HepG2 (cell line): Measurements from ENCODE around the gene GABRR3. TPM values are rescaled to one million over a fixed set of nuclear protein-coding genes. Genes with fewer than 3 reads are reported as not detected.

Source experiments
- GABPB1 ChIP-seq: IDR thresholded peaks from 2 replicates; pipeline ENCODE4 v1.6.1; 2016; ENCODE audit warnings: mild to moderate bottlenecking, missing genetic modification reagents, moderate library complexity, missing compliant biosample characterization
- GATAD2A ChIP-seq: IDR thresholded peaks from 2 replicates; pipeline ENCODE4 v1.6.1; 2016
- GFI1 ChIP-seq: sonication (generic); formaldehyde crosslinking; IDR thresholded peaks from 2 replicates; pipeline ENCODE4 v1.5.0; 2020; ENCODE audit warnings: missing genetic modification reagents, mild to moderate bottlenecking, borderline replicate concordance
- HOMEZ ChIP-seq: IDR thresholded peaks from 2 replicates; pipeline ENCODE4 v1.6.1; 2016; ENCODE audit warnings: low read depth
- IRX3 ChIP-seq: sonication (generic); formaldehyde crosslinking; IDR thresholded peaks from 2 replicates; pipeline ENCODE4 v1.8.1; 2023; ENCODE audit warnings: mild to moderate bottlenecking, low read depth, missing genetic modification reagents, borderline replicate concordance
- MTERF4 ChIP-seq: sonication (generic); formaldehyde crosslinking; IDR thresholded peaks from 2 replicates; pipeline ENCODE4 v1.8.0; 2023; ENCODE audit warnings: mild to moderate bottlenecking, missing genetic modification reagents
- RXRA ChIP-seq: sonication (generic); formaldehyde crosslinking; IDR thresholded peaks from 2 replicates; pipeline ENCODE4 v1.5.1; 2020; ENCODE audit warnings: missing genetic modification reagents
- SAP130 ChIP-seq: IDR thresholded peaks from 2 replicates; pipeline ENCODE4 v1.6.1; 2016; ENCODE audit warnings: low read depth
- SP4 ChIP-seq: sonication (generic); formaldehyde crosslinking; IDR thresholded peaks from 2 replicates; pipeline ENCODE4 v1.8.1; 2023; ENCODE audit warnings: mild to moderate bottlenecking, missing genetic modification reagents
- ZFP36 ChIP-seq: fragments of 150-350 bp; IDR thresholded peaks from 2 replicates; pipeline ENCODE4 v1.6.1; 2018; ENCODE audit warnings: borderline replicate concordance, low read length, low read depth; ENCODE audit not compliant: partially characterized antibody
- ZNF225 ChIP-seq: sonication (generic); formaldehyde crosslinking; IDR thresholded peaks from 2 replicates; pipeline ENCODE4 v1.4.0; 2020; ENCODE audit warnings: mild to moderate bottlenecking, missing genetic modification reagents
- ZNF317 ChIP-seq: sonication (generic); formaldehyde crosslinking; IDR thresholded peaks from 2 replicates; pipeline ENCODE4 v1.5.0; 2020; ENCODE audit warnings: mild to moderate bottlenecking, missing genetic modification reagents
- ZNF318 ChIP-seq: sonication (generic); formaldehyde crosslinking; IDR thresholded peaks from 2 replicates; pipeline ENCODE4 v1.4.0; 2020; ENCODE audit warnings: mild to moderate bottlenecking, missing genetic modification reagents
- ZNF354B ChIP-seq: sonication (generic); formaldehyde crosslinking; IDR thresholded peaks from 2 replicates; pipeline ENCODE4 v1.8.0; 2022; ENCODE audit warnings: mild to moderate bottlenecking, missing genetic modification reagents
- ZNF446 ChIP-seq: sonication (generic); formaldehyde crosslinking; IDR thresholded peaks from 2 replicates; pipeline ENCODE4 v1.5.0; 2020; ENCODE audit warnings: mild to moderate bottlenecking, missing genetic modification reagents
- polyA plus RNA-seq, 8 experiments: library from polyadenylated mRNA; depleted of rRNA in 3 of 8; stranded (reverse) in 7 of 8; unstranded in 1 of 8; fragments of >200 nt; fragmentation: Illumina TruSeq in 4 of 8; extraction: Trizol in 4 of 8; gene quantifications; 2 replicates each; pipeline versions ENCODE4 v1.2.1 to v1.2.3, GENCODE V29; 2011 to 2016; ENCODE audit warnings: low read depth in 4 of 8, missing spikeins in 1 of 8, mixed read lengths in 1 of 8; ENCODE audit not compliant: insufficient read depth in 1 of 8
- total RNA-seq, 5 experiments: library from RNA; depleted of rRNA; stranded (reverse); fragments of >200 nt; fragmentation: Illumina TruSeq; extraction: Trizol; gene quantifications; 2 replicates each; pipeline ENCODE4 v1.2.3, GENCODE V29; 2016; ENCODE audit warnings: low read depth in 1 of 5

Gene GABRR3
- total and polyA plus RNA-seq, 2 of the 13 experiments (the other 11 are each of a cell fraction or from before 2014, with no cell fraction given), result 0.42 to 0.83 TPM

GRCh38 chr3:97971679-97972567, 63.2 kb downstream of the GABRR3 start, which contains the start of gene RIOX2 (continued):
- no peak for TF ChIP-seq ZNF318 (CRISPR knock-in tag)
- TF ChIP-seq ZNF317 (CRISPR knock-in tag), result peak; percentile 74; the same call in 1 of the 2 replicates
- TF ChIP-seq GABPB1 (CRISPR knock-in tag), result peak; percentile 66; the same call in 1 of the 2 replicates
- TF ChIP-seq ZNF225 (CRISPR knock-in tag), result peak; percentile 81
- TF ChIP-seq MTERF4, result no peak
- no peak for TF ChIP-seq IRX3 (CRISPR knock-in tag)
- TF ChIP-seq RXRA, result no peak
- TF ChIP-seq GATAD2A (CRISPR knock-in tag), result no peak; the same call in none of the 2 replicates
- peak; percentile 87 for TF ChIP-seq SAP130 (CRISPR knock-in tag)
- no peak for TF ChIP-seq ZNF354B (CRISPR knock-in tag)
- TF ChIP-seq GFI1 (CRISPR knock-in tag), result peak; percentile 77; the same call in 1 of the 2 replicates
- TF ChIP-seq HOMEZ (CRISPR knock-in tag), result no peak
- TF ChIP-seq SP4 (CRISPR knock-in tag), result no peak
- no peak for TF ChIP-seq ZFP36
- peak; percentile 19; the same call in 1 of the 2 replicates for TF ChIP-seq ZNF446
